Measurements from ENCODE around the gene TSGA10IP. TPM values are rescaled to one million over a fixed set of nuclear protein-coding genes. Genes with fewer than 3 reads are reported as not detected.

The TSGA10IP gene
- total RNA-seq, 1 donor from 2014 or later = not detected

DNA sequence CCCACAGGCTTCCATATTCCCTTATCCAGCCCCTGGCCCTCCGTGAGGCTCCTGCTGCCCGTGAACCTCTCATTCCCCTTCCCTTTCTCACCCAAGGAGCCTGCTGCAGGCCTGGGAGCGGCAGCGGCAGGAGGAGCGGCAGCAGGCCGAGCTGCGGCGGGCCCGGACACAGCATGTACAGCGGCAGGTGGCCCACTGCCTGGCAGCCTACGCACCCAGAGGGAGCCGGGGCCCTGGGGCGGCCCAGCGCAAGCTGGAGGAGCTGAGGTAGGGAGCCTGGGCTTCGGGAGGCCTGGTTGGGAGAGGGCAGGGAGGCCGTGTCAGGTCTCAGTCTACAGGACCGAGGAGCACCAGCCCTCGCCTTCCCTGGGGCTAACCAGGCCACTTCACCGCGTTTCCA is 8.2 kb downstream of the TSGA10IP start:
- TF ChIP-seq, protein P1, sequence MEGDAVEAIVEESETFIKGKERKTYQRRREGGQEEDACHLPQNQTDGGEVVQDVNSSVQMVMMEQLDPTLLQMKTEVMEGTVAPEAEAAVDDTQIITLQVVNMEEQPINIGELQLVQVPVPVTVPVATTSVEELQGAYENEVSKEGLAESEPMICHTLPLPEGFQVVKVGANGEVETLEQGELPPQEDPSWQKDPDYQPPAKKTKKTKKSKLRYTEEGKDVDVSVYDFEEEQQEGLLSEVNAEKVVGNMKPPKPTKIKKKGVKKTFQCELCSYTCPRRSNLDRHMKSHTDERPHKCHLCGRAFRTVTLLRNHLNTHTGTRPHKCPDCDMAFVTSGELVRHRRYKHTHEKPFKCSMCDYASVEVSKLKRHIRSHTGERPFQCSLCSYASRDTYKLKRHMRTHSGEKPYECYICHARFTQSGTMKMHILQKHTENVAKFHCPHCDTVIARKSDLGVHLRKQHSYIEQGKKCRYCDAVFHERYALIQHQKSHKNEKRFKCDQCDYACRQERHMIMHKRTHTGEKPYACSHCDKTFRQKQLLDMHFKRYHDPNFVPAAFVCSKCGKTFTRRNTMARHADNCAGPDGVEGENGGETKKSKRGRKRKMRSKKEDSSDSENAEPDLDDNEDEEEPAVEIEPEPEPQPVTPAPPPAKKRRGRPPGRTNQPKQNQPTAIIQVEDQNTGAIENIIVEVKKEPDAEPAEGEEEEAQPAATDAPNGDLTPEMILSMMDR (IDR thresholded peaks at IDR 0.05; ENCODE audit: insufficient read depth, low read length, poor library complexity, severe bottlenecking) = no peak
- DNase-seq (ENCODE audit: low read depth) = no peak
- Histone ChIP-seq H3K27me3 (ENCODE audit: control insufficient read depth, insufficient read depth, low read length) (no peaks in the 10 kb centered on the region), H3K36me3 (ENCODE audit: control insufficient read depth, insufficient read depth, low read length) (no peaks in the 10 kb centered on the region), H3K4me3 (ENCODE audit: low read depth, low read length) (no peak overlapping the region)

DNA sequence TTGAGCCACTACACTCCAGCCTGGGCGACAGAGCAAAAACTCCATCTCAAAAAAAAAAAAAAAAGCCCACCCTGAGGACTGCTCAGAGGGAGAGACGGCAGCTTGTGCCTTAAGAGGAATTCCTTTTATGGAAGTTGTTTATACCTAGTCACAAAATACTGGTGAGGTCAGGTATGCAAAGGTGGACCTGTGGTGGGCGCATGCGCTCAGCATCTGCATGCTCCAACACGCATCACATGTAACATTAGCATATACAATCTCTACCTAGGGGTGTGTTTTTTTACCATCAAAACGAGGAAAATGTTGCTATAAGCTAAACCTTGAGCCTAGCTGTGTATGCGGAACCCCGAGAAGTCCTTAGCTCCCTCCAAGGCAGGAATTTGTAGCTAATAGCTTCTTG is 9.5 kb downstream of the TSGA10IP start:
- Histone ChIP-seq H3K4me3 (ENCODE audit: low read depth, low read length) (no peak overlapping the region), H3K36me3 (ENCODE audit: control insufficient read depth, insufficient read depth, low read length) (no peaks in the 10 kb centered on the region), H3K27me3 (ENCODE audit: control insufficient read depth, insufficient read depth, low read length) (no peaks in the 10 kb centered on the region)
- TF ChIP-seq, protein P1 (IDR thresholded peaks at IDR 0.05; ENCODE audit: insufficient read depth, low read length, poor library complexity, severe bottlenecking) = no peak
- DNase-seq (ENCODE audit: low read depth) = no peak

DNA sequence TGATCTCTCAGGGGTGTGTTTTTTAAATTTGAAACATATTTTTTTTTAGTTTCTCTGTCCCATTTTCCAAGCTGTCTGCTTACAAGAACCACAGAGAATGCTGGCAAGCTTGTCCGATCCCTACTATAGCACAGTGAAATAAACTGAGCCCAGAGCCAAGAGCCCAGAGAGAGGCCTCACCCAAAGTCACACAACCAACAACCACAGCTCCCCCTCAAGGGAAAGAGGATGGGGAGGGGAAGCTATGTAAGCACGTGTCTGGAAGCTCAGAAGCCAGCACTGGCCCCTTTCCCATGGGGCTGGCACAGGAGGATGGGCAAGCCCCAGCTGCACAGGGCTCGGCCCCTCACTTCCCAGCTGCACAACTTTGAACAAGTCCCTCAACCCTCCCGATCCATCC is 13.0 kb downstream of the TSGA10IP start:
- Histone ChIP-seq H3K36me3 (ENCODE audit: control insufficient read depth, insufficient read depth, low read length) (no peaks in the 10 kb centered on the region), H3K4me3 (ENCODE audit: low read depth, low read length) (no peak overlapping the region), H3K27me3 (ENCODE audit: control insufficient read depth, insufficient read depth, low read length) (no peaks in the 10 kb centered on the region)
- TF ChIP-seq, protein P1 (IDR thresholded peaks at IDR 0.05; ENCODE audit: insufficient read depth, low read length, poor library complexity, severe bottlenecking) = no peak
- DNase-seq (ENCODE audit: low read depth) = no peak

DNA sequence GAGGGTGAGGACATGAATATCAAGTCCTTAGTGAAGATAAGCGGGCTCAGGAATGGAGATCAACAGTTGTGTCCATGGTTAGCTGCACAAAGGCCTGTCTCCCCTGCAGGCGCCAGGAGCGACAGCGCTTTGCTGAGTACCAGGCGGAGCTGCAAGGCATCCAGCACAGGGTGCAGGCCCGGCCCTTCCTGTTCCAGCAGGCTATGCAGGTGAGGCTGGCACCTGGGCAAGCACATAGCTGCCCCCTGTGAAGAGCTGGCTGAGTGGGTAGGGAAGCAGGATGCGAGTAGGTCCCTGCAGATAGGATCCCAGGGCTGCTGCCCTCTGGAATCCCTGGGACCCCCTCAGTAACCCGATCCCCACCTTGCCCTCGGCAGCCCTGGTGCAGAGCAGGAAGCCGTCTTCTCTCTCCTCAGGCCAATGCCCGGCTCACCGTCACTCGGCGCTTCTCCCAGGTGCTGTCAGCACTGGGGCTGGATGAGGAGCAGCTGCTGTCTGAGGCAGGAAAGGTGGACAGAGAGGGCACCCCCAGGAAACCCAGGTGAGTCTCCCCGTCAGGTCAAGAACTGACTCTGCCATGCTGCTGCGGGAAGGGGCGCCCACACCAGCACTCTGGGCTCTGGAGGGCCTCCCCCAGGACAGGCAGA is 13.6 kb downstream of the TSGA10IP start:
- no peak overlapping the region for H3K4me3 ChIP-seq (ENCODE audit: low read depth, low read length)
- no peak for DNase-seq (ENCODE audit: low read depth)
- H3K27me3 ChIP-seq (ENCODE audit: control insufficient read depth, insufficient read depth, low read length) = no peaks in the 10 kb centered on the region
- TF ChIP-seq, protein P1 (IDR thresholded peaks at IDR 0.05; ENCODE audit: insufficient read depth, low read length, poor library complexity, severe bottlenecking) = no peak
- peaks cover 2% of the 10 kb centered on the region for H3K36me3 ChIP-seq (ENCODE audit: control insufficient read depth, insufficient read depth, low read length)

DNA sequence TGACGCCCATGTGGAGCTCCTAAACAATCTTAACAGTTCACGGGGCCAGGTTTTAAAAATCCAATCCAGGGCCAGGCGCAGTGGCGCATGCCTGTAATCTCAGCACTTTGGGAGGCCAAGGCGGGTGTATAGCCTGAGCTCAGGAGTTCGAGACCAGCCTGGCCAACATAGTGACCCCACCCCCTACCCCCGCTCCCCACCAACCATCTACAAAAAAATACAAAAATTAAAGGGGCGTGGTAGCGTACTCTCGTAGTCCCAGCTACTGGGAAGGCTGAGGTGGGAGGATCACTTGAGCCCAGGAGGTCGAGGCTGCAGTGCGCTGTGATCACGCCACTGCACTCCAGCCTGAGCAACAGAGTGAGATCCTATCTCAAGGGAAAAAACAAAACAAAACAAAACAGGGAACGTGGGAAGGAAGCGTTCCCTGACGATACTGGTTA is 15.6 kb downstream of the TSGA10IP start:
- H3K36me3 ChIP-seq (ENCODE audit: control insufficient read depth, insufficient read depth, low read length) = peaks cover 2% of the 10 kb centered on the region
- peak overlapping the region; percentile 94 for H3K4me3 ChIP-seq (ENCODE audit: low read depth, low read length)
- DNase-seq (ENCODE audit: low read depth) = no peak
- TF ChIP-seq, protein P1 (IDR thresholded peaks at IDR 0.05; ENCODE audit: insufficient read depth, low read length, poor library complexity, severe bottlenecking) = no peak
- H3K27me3 ChIP-seq (ENCODE audit: control insufficient read depth, insufficient read depth, low read length) = no peaks in the 10 kb centered on the region

Measured in kidney epithelial cell (primary cell).